ENCODE results near the gene ASPDH.

DNA sequence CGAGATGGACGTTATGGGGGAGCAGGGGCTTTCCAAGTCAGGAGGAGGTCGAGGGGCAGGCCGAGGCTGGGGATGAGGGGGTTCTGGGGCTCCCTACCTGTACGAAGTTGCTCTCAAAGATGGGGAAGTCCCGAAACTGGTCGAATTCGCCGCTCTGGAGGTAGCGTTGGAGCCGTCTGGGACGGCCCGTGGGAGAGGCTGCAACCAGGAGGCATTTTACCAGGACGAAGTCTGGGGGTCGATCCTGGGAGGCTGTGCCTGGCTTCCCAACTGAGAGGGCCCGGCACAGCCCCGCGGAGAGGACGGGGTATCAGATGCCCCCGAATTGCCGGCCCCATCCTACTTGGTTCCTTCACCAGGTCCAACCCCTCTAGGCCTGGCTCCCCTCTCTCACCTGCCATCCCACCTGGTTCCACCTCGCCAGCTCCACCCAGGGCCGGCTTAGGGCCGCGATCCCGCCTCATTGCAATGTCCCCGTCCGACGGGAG is 37.9 kb downstream of the ASPDH start:
- TF ChIP-seq TAF1 (IDR thresholded peaks at IDR 0.05; ENCODE audit: low read depth, low read length) = no peak
- TF ChIP-seq POLR2A (IDR thresholded peaks at IDR 0.05; ENCODE audit: low read depth, low read length) = no peak

Data from GM12891 (cell line).